Measurements from ENCODE around the gene ANXA6.
A peak's percentile ranks its signal among the peaks of the same experiment; 100 is the strongest.

The ANXA6 gene

GRCh38 chr5:151097820-151098767 is 59.5 kb downstream of the ANXA6 start:
- DNase-seq = no peak

DNA sequence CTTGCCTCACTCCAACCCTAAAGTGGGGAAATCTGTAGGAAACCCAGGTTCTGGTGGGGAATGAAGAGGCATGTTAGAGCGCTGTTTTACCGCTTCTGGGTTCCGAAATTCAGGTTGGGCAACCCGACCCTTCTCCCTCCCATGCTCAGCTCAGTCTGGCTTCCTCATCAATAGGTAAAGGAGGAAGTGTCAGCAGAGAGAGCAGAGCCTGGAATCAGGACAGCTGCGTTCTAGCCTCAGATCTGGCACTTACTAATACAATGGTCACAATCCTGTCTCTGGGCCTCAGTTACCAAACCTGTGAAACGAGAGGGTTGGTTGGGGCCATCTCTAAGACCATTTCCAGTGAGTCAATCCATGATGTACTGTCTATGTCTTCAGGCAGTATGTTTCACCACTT is 60.5 kb downstream of the ANXA6 start:
- DNase-seq = no peak

DNA sequence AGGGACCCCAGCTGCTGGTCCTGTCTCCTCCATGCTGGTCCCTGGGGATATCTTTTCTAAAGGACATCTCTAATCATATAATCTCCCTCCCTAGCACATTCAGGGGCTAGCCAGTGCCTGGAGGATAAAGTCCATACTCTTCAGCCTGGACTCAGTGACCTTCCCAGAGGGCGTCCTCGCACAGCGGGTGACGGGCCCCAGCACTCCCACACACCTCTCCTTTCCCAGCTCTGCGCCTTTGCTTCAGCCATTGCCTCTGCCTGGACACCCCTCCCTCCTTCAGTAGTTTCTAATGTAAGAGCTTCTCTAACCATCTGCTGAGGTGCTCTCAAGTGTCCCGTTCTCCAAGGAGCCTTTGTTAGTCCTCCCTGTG is 61.6 kb downstream of the ANXA6 start:
- no peak for DNase-seq

DNA sequence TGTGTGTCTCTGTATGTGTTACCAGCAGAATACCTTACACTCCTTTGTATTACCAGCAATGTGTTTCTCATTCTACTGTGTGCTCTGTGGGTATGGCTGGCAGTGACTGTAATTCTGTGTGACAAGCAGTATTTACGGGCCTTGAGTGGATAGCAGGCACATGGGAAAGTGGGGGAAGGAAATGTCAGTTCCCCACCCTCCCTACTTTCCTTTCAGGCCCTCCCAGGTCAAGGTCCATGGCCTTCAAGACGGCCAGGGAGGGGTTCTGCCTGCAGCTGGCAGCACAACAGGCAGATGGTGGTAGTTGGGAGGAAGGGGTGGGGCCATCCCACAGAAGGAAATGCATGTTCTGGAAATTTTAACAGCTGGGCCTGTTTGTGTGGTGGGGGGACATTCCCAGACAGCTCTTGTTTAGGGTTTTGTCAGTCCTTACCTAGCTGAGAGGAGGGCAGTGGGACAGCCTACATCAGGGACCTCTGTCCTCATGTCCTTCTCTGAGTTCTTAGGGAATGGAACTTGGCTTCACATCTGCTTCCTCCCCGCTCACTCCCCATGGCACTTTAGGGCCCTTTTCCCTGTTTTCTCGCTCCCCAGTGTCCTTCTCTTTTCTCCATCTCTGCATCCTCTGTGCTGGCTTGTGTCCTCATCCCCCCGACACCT is 62.1 kb downstream of the ANXA6 start:
- no peak for DNase-seq

- no peak for DNase-seq
Measured at GRCh38 chr5:151094852-151095245, 62.7 kb downstream of the ANXA6 start.

DNA sequence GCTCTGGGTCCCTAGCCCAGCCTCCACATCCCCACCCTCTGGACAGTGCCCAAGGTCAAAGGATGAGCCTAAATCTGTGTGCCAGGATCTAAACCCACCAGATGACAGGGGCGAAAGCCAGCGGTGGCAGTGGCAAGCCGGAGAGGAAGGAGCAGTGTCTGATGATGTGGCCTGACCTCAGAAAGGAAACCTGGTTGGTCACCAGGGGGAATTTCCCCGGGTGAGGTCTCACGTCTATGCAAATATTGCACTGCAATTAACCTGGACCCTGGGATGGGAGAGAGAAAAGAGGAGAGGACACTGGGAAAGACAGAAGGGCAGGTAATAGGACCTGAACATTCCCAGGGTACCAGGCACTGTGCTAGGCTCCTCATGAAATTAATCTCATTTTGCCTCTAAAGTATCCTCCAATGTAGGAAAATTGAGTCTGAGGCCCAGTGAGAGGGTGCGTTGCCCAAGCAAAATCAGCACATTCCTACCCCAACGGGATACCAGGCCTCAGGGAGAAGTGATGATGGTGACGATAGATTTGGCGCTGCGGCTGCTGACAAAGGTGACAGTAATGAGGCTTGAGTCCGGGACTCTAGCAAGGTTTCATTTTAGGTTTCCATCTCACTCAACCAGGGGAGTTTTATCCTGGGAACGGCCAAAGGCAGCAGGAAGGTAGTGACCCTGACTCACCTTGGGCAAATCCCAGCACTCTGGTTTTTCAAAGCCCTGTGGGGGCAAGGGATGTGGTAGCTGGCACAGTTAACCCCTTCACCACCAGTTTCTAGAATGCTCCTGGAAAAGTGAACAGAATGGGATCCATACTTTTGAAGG is 63.3 kb downstream of the ANXA6 start:
- no peak for DNase-seq

GRCh38 chr5:151093476-151093889 is 64.1 kb downstream of the ANXA6 start:
- no peak for DNase-seq

GRCh38 chr5:151092762-151093161 is 64.8 kb downstream of the ANXA6 start:
- DNase-seq = no peak

DNA sequence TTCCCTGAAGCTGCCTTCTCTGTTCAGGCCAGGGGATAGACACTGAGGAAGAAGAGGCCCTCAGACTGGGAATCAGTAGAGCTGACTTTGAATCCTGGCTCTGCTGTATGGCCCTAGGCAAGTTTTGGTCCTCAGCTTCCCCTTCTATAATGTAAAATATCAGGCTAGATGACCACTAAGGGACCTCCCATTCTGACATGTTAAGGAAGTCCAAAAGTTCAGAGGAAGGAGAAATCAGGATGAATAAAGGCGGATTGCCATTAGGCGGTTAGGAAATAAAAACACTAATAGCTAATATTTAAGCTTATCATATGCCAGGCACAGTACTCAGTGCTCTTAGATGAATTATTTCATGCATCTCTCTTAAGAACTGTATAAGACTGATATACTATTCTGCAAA is 67.9 kb downstream of the ANXA6 start:
- no peak for DNase-seq

- DNase-seq = no peak
Measured at GRCh38 chr5:151088986-151089385, 68.6 kb downstream of the ANXA6 start.

GRCh38 chr5:151087486-151087885 is 70.1 kb downstream of the ANXA6 start:
- DNase-seq = no peak

DNA sequence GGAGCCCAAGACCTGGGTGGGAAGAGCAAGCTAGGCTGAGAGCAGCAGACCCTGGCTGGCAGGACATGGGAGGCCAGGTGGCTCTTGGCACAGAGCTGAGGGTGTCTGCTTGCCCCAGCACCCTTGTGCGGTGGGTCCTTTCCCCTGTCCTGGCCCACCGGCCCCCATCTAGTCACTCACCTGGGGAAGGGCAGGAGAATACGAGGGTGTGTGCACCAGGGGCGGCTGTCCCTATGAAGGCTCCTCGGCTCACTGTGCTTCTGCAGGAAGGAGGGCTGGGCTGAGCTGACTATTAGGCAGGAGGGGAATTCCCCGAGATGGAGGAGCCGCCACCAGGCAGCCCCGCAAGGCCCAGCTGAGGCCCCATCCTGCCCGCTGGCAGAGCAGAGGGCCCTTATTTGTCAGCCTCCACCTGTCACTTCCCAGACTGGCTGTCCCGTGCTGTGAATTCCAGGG is 70.6 kb downstream of the ANXA6 start:
- DNase-seq = no peak

- no peak for DNase-seq
Measured at GRCh38 chr5:151086192-151086869, 71.2 kb downstream of the ANXA6 start.

DNA sequence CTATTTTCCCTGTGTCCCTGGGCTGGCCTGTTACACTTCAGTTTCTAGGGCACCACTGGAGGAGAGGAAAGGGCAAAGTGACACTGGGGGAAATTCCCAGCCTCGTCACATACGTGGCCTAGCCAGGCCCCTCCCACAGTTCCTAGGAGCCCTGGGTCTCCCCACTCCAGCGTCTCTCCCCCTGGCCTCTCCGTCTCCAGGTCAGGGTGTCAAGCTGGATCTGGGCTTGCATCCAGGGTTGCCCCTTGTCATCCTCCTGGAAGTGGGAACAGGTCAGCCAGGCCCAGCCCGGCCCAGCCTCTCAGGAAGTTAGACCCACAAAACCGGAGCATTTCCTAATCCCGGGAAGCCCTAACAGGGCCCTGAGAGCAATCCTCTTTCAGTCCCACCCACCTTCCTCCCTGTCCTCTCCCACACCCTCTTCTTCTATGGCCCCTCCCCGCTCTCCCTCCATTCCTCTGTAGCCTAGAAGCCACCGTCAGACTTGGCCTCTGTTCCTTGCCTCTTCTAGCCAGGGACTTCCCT is 72.0 kb downstream of the ANXA6 start:
- no peak for DNase-seq

GRCh38 chr5:151084363-151084762 is 73.2 kb downstream of the ANXA6 start:
- DNase-seq = no peak

DNA sequence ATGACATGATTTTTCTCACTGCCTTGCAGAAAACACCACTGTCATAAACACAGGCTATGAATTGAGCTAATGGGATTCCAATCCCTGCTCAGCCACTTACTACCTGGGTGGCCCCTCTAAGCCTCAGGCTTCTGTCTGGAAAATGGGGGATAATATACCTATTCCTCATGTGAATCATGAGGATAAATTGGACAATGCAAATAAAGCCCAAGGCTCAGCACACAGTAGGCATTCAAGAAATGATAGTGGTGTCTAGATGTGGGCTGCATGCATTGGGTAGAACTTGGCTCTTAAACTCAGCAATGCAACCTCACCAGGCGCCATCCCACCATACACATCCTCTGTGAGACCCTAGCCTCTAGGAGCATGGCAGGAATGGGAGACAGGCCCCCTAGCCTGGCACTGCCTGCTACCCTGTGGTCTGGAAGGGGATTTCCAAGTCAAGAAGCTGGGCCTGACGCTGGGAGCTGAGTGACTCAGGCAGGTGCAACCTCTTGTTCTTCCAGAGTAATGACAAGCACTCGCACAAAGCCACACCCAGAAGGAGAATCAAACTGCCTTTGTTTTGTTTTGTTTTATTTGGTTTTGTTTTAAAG is 74.4 kb downstream of the ANXA6 start:
- no peak for DNase-seq

DNA sequence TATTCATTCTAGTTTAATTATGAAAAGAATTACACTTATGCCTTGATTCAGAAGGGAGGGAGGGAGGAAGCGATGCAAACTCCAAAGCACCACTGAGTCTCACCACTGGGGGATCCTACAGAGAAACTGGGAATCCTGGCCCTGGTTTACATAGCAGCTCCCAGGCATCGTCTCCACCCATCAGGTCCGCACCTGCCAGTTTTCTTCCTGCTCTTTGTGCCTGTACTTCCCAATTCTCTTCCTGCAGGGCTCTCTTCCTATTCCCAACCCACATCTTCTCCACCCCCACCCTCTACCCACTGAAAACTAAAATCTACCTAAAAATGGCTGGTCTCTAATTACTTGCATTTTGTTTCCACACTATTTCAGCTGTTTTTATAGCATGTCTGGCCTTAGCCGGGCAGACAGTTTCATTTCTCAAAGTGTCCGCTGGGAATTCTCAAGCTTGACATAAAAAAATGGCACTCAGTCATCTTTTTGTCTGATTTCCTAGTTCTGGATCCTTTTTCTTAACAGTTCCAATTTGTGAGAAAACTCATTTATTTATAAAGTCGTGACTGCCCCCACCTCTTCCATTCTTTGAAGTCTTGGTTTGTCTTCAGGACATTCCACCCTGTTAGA is 75.2 kb downstream of the ANXA6 start:
- no peak for DNase-seq

GRCh38 chr5:151081431-151082281 is 75.9 kb downstream of the ANXA6 start:
- no peak for DNase-seq

DNA sequence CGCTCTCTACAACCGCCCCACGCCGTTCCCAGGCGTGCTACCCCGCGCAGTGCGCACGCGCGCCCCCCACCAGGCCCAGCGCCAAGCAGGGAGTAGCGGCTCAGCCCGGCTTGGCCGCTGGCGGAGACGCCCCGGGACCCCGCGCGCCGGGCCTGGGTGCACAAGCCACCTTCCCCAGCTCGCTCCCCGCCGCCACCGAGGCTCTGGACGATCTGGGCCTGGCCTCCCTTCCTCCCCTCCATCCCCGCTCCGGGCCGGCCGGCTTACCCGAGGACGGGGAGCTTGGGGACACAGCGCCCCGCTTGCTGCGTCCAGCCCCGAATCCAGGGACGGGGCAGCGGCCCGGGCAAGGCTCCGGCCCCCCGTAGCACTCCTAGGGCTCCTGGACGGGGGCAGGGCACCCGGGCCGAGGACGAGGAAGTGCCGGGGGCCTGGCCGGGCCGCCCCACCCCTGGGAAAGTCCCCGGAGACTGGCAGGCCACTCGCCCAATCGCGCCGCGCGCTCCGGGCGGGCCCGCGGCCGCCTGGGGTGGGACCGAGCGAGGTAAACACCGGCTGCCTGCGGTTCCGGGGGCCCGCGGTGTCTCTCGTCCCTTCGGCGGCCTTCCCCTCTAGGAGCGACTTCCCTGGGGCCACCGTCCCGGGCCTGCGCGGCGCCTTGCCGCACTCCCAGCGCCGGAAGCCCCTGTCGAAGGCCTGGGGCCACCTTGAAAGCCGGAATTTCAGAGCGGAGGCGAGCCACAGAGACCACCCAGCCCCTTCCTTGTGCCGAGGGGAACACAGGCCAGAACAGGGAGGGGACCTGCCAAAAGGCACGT is 76.8 kb downstream of the ANXA6 start, which contains the start of gene TNIP1:
TSS of gene TNIP1 (minus strand) at position 422 of the 818 bp plus-strand sequence. CDS start 15,939 bp downstream, outside the sequence.
- peak; percentile 7 for DNase-seq
